ENCODE results near the gene OR2B6.

The OR2B6 gene

GRCh38 chr6:28000351-28001045 lies 43.5 kb downstream of the OR2B6 start:
- no peak for DNase-seq (ENCODE audit: low spot score)

- no peak for DNase-seq (ENCODE audit: low spot score)
These were observed 44.3 kb downstream of the OR2B6 start for GRCh38 chr6:28001351-28001750.

GRCh38 chr6:28001751-28002150 lies 44.7 kb downstream of the OR2B6 start:
- no peak for DNase-seq (ENCODE audit: low spot score)

GRCh38 chr6:28002161-28002560 lies 45.1 kb downstream of the OR2B6 start:
- DNase-seq (ENCODE audit: low spot score): no peak

- no peak for DNase-seq (ENCODE audit: low spot score)
These were observed 46.0 kb downstream of the OR2B6 start for GRCh38 chr6:28003059-28003458.

- no peak for DNase-seq (ENCODE audit: low spot score)
These were observed 46.6 kb downstream of the OR2B6 start for GRCh38 chr6:28003661-28004060.

- DNase-seq (ENCODE audit: low spot score): no peak
These were observed 47.5 kb downstream of the OR2B6 start for GRCh38 chr6:28004350-28005151.

GRCh38 chr6:28005152-28005890 lies 48.3 kb downstream of the OR2B6 start:
- no peak for DNase-seq (ENCODE audit: low spot score)

GRCh38 chr6:28005975-28006374 lies 48.9 kb downstream of the OR2B6 start:
- DNase-seq (ENCODE audit: low spot score): no peak
